Liver (tissue), 3 donors: ENCODE data around the gene NODAL.
"Not testable (repeated sequence)": the region's sequence is repeated elsewhere in the genome, so short reads cannot be mapped to it uniquely, and the experiment has no call there.

ENCODE experiments used
- FOXA1 ChIP-seq: IDR thresholded peaks from 2 replicates; pipeline ENCODE4 v1.6.1; 2016; ENCODE audit warnings: antibody characterized with exemption
- FOXA2 ChIP-seq: IDR thresholded peaks from 2 replicates; pipeline ENCODE4 v1.6.1; 2016; ENCODE audit warnings: antibody characterized with exemption
- GABPA ChIP-seq, 2 donors: IDR thresholded peaks in 1 of 2; conservative IDR thresholded peaks in 1 of 2; 2 replicates each; pipeline ENCODE4 v1.6.1; 2016; ENCODE audit warnings: antibody characterized with exemption in 2 of 2, mild to moderate bottlenecking in 1 of 2, moderate library complexity in 1 of 2
- HNF4A ChIP-seq, 2 donors: conservative IDR thresholded peaks; 2 replicates each; pipeline ENCODE4 v1.6.1; 2016; ENCODE audit warnings: antibody characterized with exemption in 2 of 2, mild to moderate bottlenecking in 2 of 2
- JUND ChIP-seq, 2 donors: IDR thresholded peaks; 2 replicates each; pipeline ENCODE4 v1.6.1; 2016; ENCODE audit warnings: antibody characterized with exemption in 2 of 2
- RAD21 ChIP-seq, 2 donors: IDR thresholded peaks; 2 replicates each; pipeline ENCODE4 v1.6.1; 2016; ENCODE audit warnings: antibody characterized with exemption in 2 of 2, mild to moderate bottlenecking in 2 of 2
- REST ChIP-seq: IDR thresholded peaks from 2 replicates; pipeline ENCODE4 v1.6.1; 2016; ENCODE audit warnings: antibody characterized with exemption, mild to moderate bottlenecking
- RXRA ChIP-seq, 2 donors: IDR thresholded peaks; 2 replicates each; pipeline ENCODE4 v1.6.1; 2017 to 2018; ENCODE audit warnings: antibody characterized with exemption in 2 of 2, mild to moderate bottlenecking in 1 of 2
- SP1 ChIP-seq: IDR thresholded peaks from 2 replicates; pipeline ENCODE4 v1.6.1; 2018; ENCODE audit warnings: antibody characterized with exemption, mild to moderate bottlenecking
- TAF1 ChIP-seq: conservative IDR thresholded peaks from 2 replicates; pipeline ENCODE4 v1.6.1; 2016; ENCODE audit warnings: antibody characterized with exemption, mild to moderate bottlenecking
- YY1 ChIP-seq: IDR thresholded peaks from 2 replicates; pipeline ENCODE4 v1.6.1; 2016; ENCODE audit warnings: antibody characterized with exemption, mild to moderate bottlenecking
- TF ChIP-seq, protein P1 (sequence below): fragments of 150-350 bp; IDR thresholded peaks from 2 replicates; pipeline ENCODE4 v1.5.1; 2017; ENCODE audit warnings: improper control_type of control experiment, low read depth, low read length; ENCODE audit not compliant: missing input control
- TF ChIP-seq, protein P2 (sequence below): IDR thresholded peaks from 2 replicates; pipeline ENCODE4 v1.6.1; 2016; ENCODE audit warnings: antibody characterized with exemption
- donor health status: healthy.
- donor health status: healthy.

DNA sequence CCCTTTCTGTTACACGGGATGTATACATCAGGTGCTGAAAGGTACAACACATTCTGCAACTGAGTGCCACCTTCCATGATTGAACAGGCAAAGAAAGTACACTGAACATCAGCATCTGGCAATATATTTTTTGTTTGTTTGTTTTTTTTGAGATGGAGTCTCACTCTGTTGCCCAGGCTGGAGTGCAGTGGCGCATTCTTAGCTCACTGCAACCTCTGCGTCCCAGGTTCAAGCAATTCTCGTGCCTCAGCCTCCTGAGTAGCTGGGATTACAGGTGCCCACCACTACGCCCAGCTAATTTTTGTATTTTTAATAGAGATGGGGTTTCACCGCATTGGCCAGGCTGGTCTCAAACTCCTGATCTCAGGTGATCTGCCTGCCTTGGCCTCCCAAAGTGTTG, 42.4 kb upstream of the NODAL start:
- TF ChIP-seq, protein P1, sequence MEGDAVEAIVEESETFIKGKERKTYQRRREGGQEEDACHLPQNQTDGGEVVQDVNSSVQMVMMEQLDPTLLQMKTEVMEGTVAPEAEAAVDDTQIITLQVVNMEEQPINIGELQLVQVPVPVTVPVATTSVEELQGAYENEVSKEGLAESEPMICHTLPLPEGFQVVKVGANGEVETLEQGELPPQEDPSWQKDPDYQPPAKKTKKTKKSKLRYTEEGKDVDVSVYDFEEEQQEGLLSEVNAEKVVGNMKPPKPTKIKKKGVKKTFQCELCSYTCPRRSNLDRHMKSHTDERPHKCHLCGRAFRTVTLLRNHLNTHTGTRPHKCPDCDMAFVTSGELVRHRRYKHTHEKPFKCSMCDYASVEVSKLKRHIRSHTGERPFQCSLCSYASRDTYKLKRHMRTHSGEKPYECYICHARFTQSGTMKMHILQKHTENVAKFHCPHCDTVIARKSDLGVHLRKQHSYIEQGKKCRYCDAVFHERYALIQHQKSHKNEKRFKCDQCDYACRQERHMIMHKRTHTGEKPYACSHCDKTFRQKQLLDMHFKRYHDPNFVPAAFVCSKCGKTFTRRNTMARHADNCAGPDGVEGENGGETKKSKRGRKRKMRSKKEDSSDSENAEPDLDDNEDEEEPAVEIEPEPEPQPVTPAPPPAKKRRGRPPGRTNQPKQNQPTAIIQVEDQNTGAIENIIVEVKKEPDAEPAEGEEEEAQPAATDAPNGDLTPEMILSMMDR = not testable (repeated sequence)
- TF ChIP-seq GABPA (IDR thresholded peaks at IDR 0.05 in 1 of 2, conservative IDR thresholded peaks at IDR 0.05 in 1 of 2); FOXA1; TAF1; REST; RAD21 (IDR thresholded peaks at IDR 0.05); YY1; RXRA (IDR thresholded peaks at IDR 0.05); FOXA2; JUND (IDR thresholded peaks at IDR 0.05); HNF4A (conservative IDR thresholded peaks at IDR 0.05); SP1: not testable (repeated sequence)
- TF ChIP-seq, protein P2, sequence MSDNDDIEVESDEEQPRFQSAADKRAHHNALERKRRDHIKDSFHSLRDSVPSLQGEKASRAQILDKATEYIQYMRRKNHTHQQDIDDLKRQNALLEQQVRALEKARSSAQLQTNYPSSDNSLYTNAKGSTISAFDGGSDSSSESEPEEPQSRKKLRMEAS = not testable (repeated sequence)
